GM21825 (cell line): ENCODE results near the gene SDR42E1.
"Not testable (repeated sequence)": the region's sequence is repeated elsewhere in the genome, so short reads cannot be mapped to it uniquely, and the experiment has no call there.

Experiments
- ATAC-seq: cut with Tn5 transposase; IDR thresholded peaks from one replicate; pipeline ENCODE4 v1.9.1; 2021; ENCODE audit warnings: mild to moderate bottlenecking, moderate library complexity; ENCODE audit not compliant: unreplicated experiment

Gene SDR42E1

GRCh38 chr16:82006036-82006435 lies 5.2 kb downstream of the SDR42E1 start:
- ATAC-seq: no peak

GRCh38 chr16:82005027-82005830 lies 6.0 kb downstream of the SDR42E1 start:
- ATAC-seq: no peak

- no peak for ATAC-seq
Measured at GRCh38 chr16:82004601-82005000, 6.7 kb downstream of the SDR42E1 start.

- ATAC-seq: no peak
Measured at GRCh38 chr16:82002831-82003230, 8.4 kb downstream of the SDR42E1 start.

- ATAC-seq: no peak
Measured at GRCh38 chr16:81997738-81998137, 13.5 kb downstream of the SDR42E1 start.

- ATAC-seq: no peak
Measured at GRCh38 chr16:81996664-81997509, 14.4 kb downstream of the SDR42E1 start.

- ATAC-seq: no peak
Measured at GRCh38 chr16:81995651-81996050, 15.6 kb downstream of the SDR42E1 start.

- no peak for ATAC-seq
Measured at GRCh38 chr16:81994485-81994884, 16.8 kb downstream of the SDR42E1 start.

GRCh38 chr16:81992859-81993258 lies 18.4 kb downstream of the SDR42E1 start:
- no peak for ATAC-seq

- ATAC-seq: no peak
Measured at GRCh38 chr16:81987706-81988105, 23.6 kb downstream of the SDR42E1 start.

- ATAC-seq: no peak
Measured at GRCh38 chr16:81987121-81987520, 24.1 kb downstream of the SDR42E1 start.

GRCh38 chr16:81977335-81977942 lies 33.8 kb downstream of the SDR42E1 start:
- ATAC-seq: not testable (repeated sequence)

- ATAC-seq: no peak
Measured at GRCh38 chr16:81975637-81976036, 35.6 kb downstream of the SDR42E1 start.

- no peak for ATAC-seq
Measured at GRCh38 chr16:81973737-81974136, 37.5 kb downstream of the SDR42E1 start.

- no peak for ATAC-seq
Measured at GRCh38 chr16:81971853-81972252, 39.4 kb downstream of the SDR42E1 start.

- ATAC-seq: no peak
Measured at GRCh38 chr16:81967358-81967757, 43.9 kb downstream of the SDR42E1 start.

- no peak for ATAC-seq
Measured at GRCh38 chr16:81964808-81965207, 46.5 kb downstream of the SDR42E1 start.

- no peak for ATAC-seq
Measured at GRCh38 chr16:81956213-81956948, 54.9 kb downstream of the SDR42E1 start.

GRCh38 chr16:81951564-81951963 lies 59.7 kb downstream of the SDR42E1 start:
- ATAC-seq: no peak

- no peak for ATAC-seq
Measured at GRCh38 chr16:81946206-81946605, 65.1 kb downstream of the SDR42E1 start.

GRCh38 chr16:81945665-81946064 lies 65.6 kb downstream of the SDR42E1 start:
- ATAC-seq: no peak
